ENCODE data around the gene CCNG2.

- TF ChIP-seq CTCF (IDR thresholded peaks at IDR 0.05; ENCODE audit: low read depth, low read length, missing input control) (no peak), EGR1 (IDR thresholded peaks at IDR 0.05; ENCODE audit: low read depth in 2 of 2) (no peak), JUND (IDR thresholded peaks at IDR 0.05) (no peak), RAD21 (IDR thresholded peaks at IDR 0.05) (no peak), MAX (IDR thresholded peaks at IDR 0.05) (no peak), YY1 (IDR thresholded peaks at IDR 0.05) (no peak)
Measured at GRCh38 chr4:77121736-77122240, 35.2 kb upstream of the CCNG2 start.
